Vagina (tissue), 2 donors: ENCODE measurements around the gene ELMO1. TPM values are rescaled to one million over a fixed set of nuclear protein-coding genes. Genes with fewer than 3 reads are reported as not detected.

Experiments used
- DNase-seq, 2 donors: peaks; one replicate each; pipeline ENCODE4 v3.0.0-alpha.2; 2017; ENCODE audit errors: extremely low spot score in 2 of 2
- H3K27ac ChIP-seq: fragments of 200-600 bp; sonication (generic); one replicate; pipeline ENCODE4 v1.5.1; 2019
- H3K27me3 ChIP-seq: fragments of 200-600 bp; sonication (generic); one replicate; pipeline ENCODE4 v1.5.1; 2019
- H3K36me3 ChIP-seq, 2 donors: fragments of 200-600 bp; sonication (generic); one replicate each; pipeline ENCODE4 v1.5.1; 2017 to 2019
- H3K4me1 ChIP-seq: fragments of 200-600 bp; sonication (generic); one replicate; pipeline ENCODE4 v1.5.1; 2019
- H3K4me3 ChIP-seq, 2 donors: fragments of 200-600 bp; sonication (generic); 1 replicate in 1 of 2; 2 replicates in 1 of 2; pipeline ENCODE4 v1.5.1; 2016 to 2019
- H3K9me3 ChIP-seq: fragments of 200-600 bp; sonication (generic); one replicate; pipeline ENCODE4 v1.5.1; 2019
- CTCF ChIP-seq, 3 experiments: fragments of 450-650 bp in 2 of 3; fragments of 200-600 bp in 1 of 3; sonication (generic) in 1 of 3; IDR thresholded peaks; one replicate each; pipeline ENCODE4 v1.5.1; 2017 to 2019; ENCODE audit warnings: antibody characterized with exemption in 3 of 3, mild to moderate bottlenecking in 2 of 3, moderate library complexity in 2 of 3
- POLR2A ChIP-seq, 2 donors: fragments of 450-650 bp; IDR thresholded peaks; one replicate each; pipeline ENCODE4 v1.6.1; 2017; ENCODE audit warnings: antibody characterized with exemption in 2 of 2, mild to moderate bottlenecking in 2 of 2, moderate library complexity in 2 of 2
- POLR2AphosphoS5 ChIP-seq, 2 donors: sonication (generic); formaldehyde crosslinking; IDR thresholded peaks; one replicate each; pipeline ENCODE4 v1.9.0; 2017; ENCODE audit warnings: antibody characterized with exemption in 2 of 2, mild to moderate bottlenecking in 2 of 2, low read depth in 1 of 2; ENCODE audit not compliant: insufficient read depth in 1 of 2
- intact Hi-C: fragments of 100-400 bp; cut with DNase I; formaldehyde crosslinking; loops from one replicate; pipeline ENCODE4 v1.15.1; 2023
- total RNA-seq: library from RNA; depleted of rRNA; stranded (reverse); fragments of >200 nt; gene quantifications from one replicate; pipeline ENCODE4 v1.2.3, GENCODE V29; 2016

Gene ELMO1
- total RNA-seq, 1 donor from 2014 or later = 74.4 TPM

- no peak for DNase-seq
- Histone ChIP-seq H3K4me1 (no peaks in the 10 kb centered on the region), H3K9me3 (no peaks in the 10 kb centered on the region), H3K27ac (no peak overlapping the region), H3K27me3 (no peaks in the 10 kb centered on the region), H3K4me3 (no peak overlapping the region), H3K36me3 (no peaks in the 10 kb centered on the region)
- TF ChIP-seq POLR2A (IDR thresholded peaks at IDR 0.05) (no peak), POLR2AphosphoS5 (IDR thresholded peaks at IDR 0.05; ENCODE audit: insufficient read depth in 1 of 2, low read depth in 1 of 2) (no peak), CTCF (IDR thresholded peaks at IDR 0.05) (no peak)
- intact Hi-C loops = no loop called here
Observed at GRCh38 chr7:37062560-37062859, 386.2 kb downstream of the ELMO1 start.

GRCh38 chr7:37061849-37062559 lies 386.7 kb downstream of the ELMO1 start:
- Histone ChIP-seq H3K36me3 (no peaks in the 10 kb centered on the region), H3K4me1 (no peaks in the 10 kb centered on the region), H3K4me3 (no peak overlapping the region), H3K27me3 (no peaks in the 10 kb centered on the region), H3K27ac (no peak overlapping the region), H3K9me3 (no peaks in the 10 kb centered on the region)
- no peak for DNase-seq
- no peak for TF ChIP-seq POLR2A (IDR thresholded peaks at IDR 0.05)
- no peak for TF ChIP-seq CTCF (IDR thresholded peaks at IDR 0.05)
- no peak for TF ChIP-seq POLR2AphosphoS5 (IDR thresholded peaks at IDR 0.05; ENCODE audit: insufficient read depth in 1 of 2, low read depth in 1 of 2)
- intact Hi-C loops = no loop called here

- Histone ChIP-seq H3K36me3 (no peaks in the 10 kb centered on the region), H3K4me1 (no peaks in the 10 kb centered on the region), H3K4me3 (no peak overlapping the region), H3K27me3 (no peaks in the 10 kb centered on the region), H3K27ac (no peak overlapping the region), H3K9me3 (no peaks in the 10 kb centered on the region)
- DNase-seq = no peak
- intact Hi-C loops = no loop called here
- TF ChIP-seq CTCF (IDR thresholded peaks at IDR 0.05) (no peak), POLR2A (IDR thresholded peaks at IDR 0.05) (no peak), POLR2AphosphoS5 (IDR thresholded peaks at IDR 0.05; ENCODE audit: insufficient read depth in 1 of 2, low read depth in 1 of 2) (no peak)
Observed at GRCh38 chr7:37056234-37056912, 392.3 kb downstream of the ELMO1 start.

- intact Hi-C loops = no loop called here
- DNase-seq = no peak
- H3K4me1 ChIP-seq = no peaks in the 10 kb centered on the region
- no peak overlapping the region for H3K4me3 ChIP-seq
- no peak overlapping the region for H3K27ac ChIP-seq
- H3K9me3 ChIP-seq = no peaks in the 10 kb centered on the region
- H3K36me3 ChIP-seq = no peaks in the 10 kb centered on the region
- no peaks in the 10 kb centered on the region for H3K27me3 ChIP-seq
- TF ChIP-seq CTCF (IDR thresholded peaks at IDR 0.05) (no peak), POLR2A (IDR thresholded peaks at IDR 0.05) (no peak), POLR2AphosphoS5 (IDR thresholded peaks at IDR 0.05; ENCODE audit: insufficient read depth in 1 of 2, low read depth in 1 of 2) (no peak)
Observed at GRCh38 chr7:37054624-37055241, 393.9 kb downstream of the ELMO1 start.

- TF ChIP-seq POLR2A (IDR thresholded peaks at IDR 0.05) (no peak), CTCF (IDR thresholded peaks at IDR 0.05) (no peak), POLR2AphosphoS5 (IDR thresholded peaks at IDR 0.05; ENCODE audit: insufficient read depth in 1 of 2, low read depth in 1 of 2) (no peak)
- Histone ChIP-seq H3K4me1 (no peaks in the 10 kb centered on the region), H3K36me3 (no peaks in the 10 kb centered on the region)
Observed at GRCh38 chr7:37052705-37053104, 396.0 kb downstream of the ELMO1 start.

More at GRCh38 chr7:37052705-37053104, 396.0 kb downstream of the ELMO1 start:
- Histone ChIP-seq H3K27me3 (no peaks in the 10 kb centered on the region), H3K27ac (no peak overlapping the region), H3K9me3 (no peaks in the 10 kb centered on the region), H3K4me3 (no peak overlapping the region)
- intact Hi-C loops = no loop called here
- DNase-seq = no peak
